Melanocyte of skin (primary cell): ENCODE data around the gene UGT2B11. TPM values are rescaled to one million over a fixed set of nuclear protein-coding genes. Genes with fewer than 3 reads are reported as not detected.

ENCODE experiments used
- total RNA-seq, 2 donors: library from RNA; depleted of rRNA; stranded (reverse); fragments of >200 nt; gene quantifications; 2 replicates each; pipeline ENCODE4 v1.2.3, GENCODE V29; 2012

UGT2B11 gene
- not detected for total RNA-seq

DNA sequence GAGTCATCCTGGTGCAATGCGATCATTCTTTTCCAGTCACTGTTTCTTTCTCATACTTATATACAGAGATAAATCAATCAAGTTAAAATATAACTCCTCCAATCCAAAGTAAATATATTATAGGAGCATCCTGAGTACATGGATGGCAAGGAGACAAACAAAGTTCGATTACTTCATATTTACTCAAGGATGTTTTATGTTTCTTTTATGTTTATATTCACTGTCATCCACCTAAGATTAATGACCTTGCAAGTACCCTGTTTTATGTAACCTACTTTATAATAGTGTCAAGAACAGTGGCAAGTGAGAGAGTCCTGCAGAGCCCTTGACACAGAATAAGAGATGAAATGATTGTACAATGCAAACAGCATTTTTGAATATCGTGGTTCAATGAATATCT, at the start of gene UGT2B11:
UGT2B11 (minus strand) TSS at position 33 of the 400 bp plus-strand sequence; CDS start at position 7, 26 bp downstream.

Other genes starting within 250 kb of the UGT2B11 start
- 1 to 10 TPM; 1.3 to 2.4 TPM for gene UGT2B7, start 118.3 kb downstream of the UGT2B11 start, total RNA-seq
- gene UGT2B28, start 65.7 kb upstream of the UGT2B11 start, total RNA-seq: not detected